HEK293T (cell line): ENCODE results near the gene TGDS.
"Not testable (repeated sequence)": the region's sequence is repeated elsewhere in the genome, so short reads cannot be mapped to it uniquely, and the experiment has no call there.

Source experiments
- CTCF ChIA-PET: fragments of 350-600 bp; formaldehyde crosslinking; extraction: SDS; loops from one replicate; lab custom pipeline; 2021; ENCODE audit warnings: antibody characterized with exemption, inconsistent platforms; lab: Yijun Ruan, JAX
- POLR2A ChIA-PET: fragments of 350-600 bp; formaldehyde crosslinking; extraction: SDS; loops from one replicate; lab custom pipeline; 2020; ENCODE audit warnings: antibody characterized with exemption, inconsistent platforms; lab: Yijun Ruan, JAX
- DNase-seq: peaks from one replicate; pipeline ENCODE4 v3.0.0; 2012; ENCODE audit warnings: mixed read lengths; ENCODE audit errors: extremely low spot score
- ARNT ChIP-seq: fragments of 450-650 bp; IDR thresholded peaks from 2 replicates; pipeline ENCODE4 v1.6.1; 2017; ENCODE audit warnings: mild to moderate bottlenecking
- BHLHE40 ChIP-seq: fragments of 450-650 bp; IDR thresholded peaks from 2 replicates; pipeline ENCODE4 v1.6.1; 2016; ENCODE audit warnings: mild to moderate bottlenecking, moderate library complexity, borderline replicate concordance
- CTBP1 ChIP-seq: fragments of 450-650 bp; IDR thresholded peaks from 2 replicates; pipeline ENCODE4 v1.6.1; 2016; ENCODE audit warnings: borderline replicate concordance
- ELF4 ChIP-seq: fragments of 450-650 bp; IDR thresholded peaks from 2 replicates; pipeline ENCODE4 v1.6.1; 2017; ENCODE audit warnings: antibody characterized with exemption
- FOXA1 ChIP-seq: fragments of 450-650 bp; IDR thresholded peaks from 2 replicates; pipeline ENCODE4 v1.6.1; 2016; ENCODE audit warnings: mild to moderate bottlenecking
- FOXK2 ChIP-seq: fragments of 450-650 bp; IDR thresholded peaks from 2 replicates; pipeline ENCODE4 v1.6.1; 2016; ENCODE audit warnings: mild to moderate bottlenecking
- FOXM1 ChIP-seq: fragments of 450-650 bp; IDR thresholded peaks from 2 replicates; pipeline ENCODE4 v1.6.1; 2017; ENCODE audit warnings: mild to moderate bottlenecking, borderline replicate concordance
- HDGF ChIP-seq: fragments of 450-650 bp; IDR thresholded peaks from 2 replicates; pipeline ENCODE4 v1.6.1; 2017; ENCODE audit warnings: antibody characterized with exemption, borderline replicate concordance
- L3MBTL2 ChIP-seq: fragments of 450-650 bp; conservative IDR thresholded peaks from 2 replicates; pipeline ENCODE4 v1.6.1; 2016; ENCODE audit warnings: mild to moderate bottlenecking
- LEF1 ChIP-seq: fragments of 450-650 bp; IDR thresholded peaks from 2 replicates; pipeline ENCODE4 v1.6.1; 2017; ENCODE audit warnings: mild to moderate bottlenecking, borderline replicate concordance
- NFRKB ChIP-seq: fragments of 450-650 bp; IDR thresholded peaks from 2 replicates; pipeline ENCODE4 v1.6.1; 2016; ENCODE audit warnings: mild to moderate bottlenecking, moderate library complexity
- SP1 ChIP-seq: fragments of 450-650 bp; IDR thresholded peaks from 2 replicates; pipeline ENCODE4 v1.6.1; 2017
- SUZ12 ChIP-seq: fragments of 450-650 bp; IDR thresholded peaks from 2 replicates; pipeline ENCODE4 v1.6.1; 2016; ENCODE audit warnings: mild to moderate bottlenecking
- TARDBP ChIP-seq: fragments of 450-650 bp; IDR thresholded peaks from 2 replicates; pipeline ENCODE4 v1.6.1; 2016
- ZNF384 ChIP-seq: fragments of 450-650 bp; IDR thresholded peaks from 2 replicates; pipeline ENCODE4 v1.6.1; 2016
- TF ChIP-seq, protein P1 (sequence below): fragments of 450-650 bp; IDR thresholded peaks from 2 replicates; pipeline ENCODE4 v1.6.1; 2016

TGDS gene

GRCh38 chr13:94535231-94535630 is 60.7 kb downstream of the TGDS start:
- CTCF ChIA-PET, result no interaction called here
- POLR2A ChIA-PET, result interaction anchor here (0.9 to 3.4 kb wide), 2 partner anchors 14 to 66 kb away, joined by 3 to 22 read pairs; partner anchors contain the start of gene GPR180
- no peak for DNase-seq
- TF ChIP-seq FOXM1 (no peak), ARNT (no peak), SUZ12 (no peak), L3MBTL2 (no peak)

- no peak for TF ChIP-seq TARDBP
- TF ChIP-seq ELF4, result no peak
- TF ChIP-seq ZNF384, result no peak
- TF ChIP-seq HDGF, result no peak
- TF ChIP-seq FOXK2, result no peak
- TF ChIP-seq BHLHE40, result no peak
- no peak for DNase-seq
- ChIA-PET CTCF (no interaction called here), POLR2A (interaction anchor here (3.4 kb wide), 1 partner anchor 15 kb away, joined by 22 read pairs; no protein-coding TSS in a partner anchor)
Measured at GRCh38 chr13:94534166-94534565, 61.8 kb downstream of the TGDS start.

DNA sequence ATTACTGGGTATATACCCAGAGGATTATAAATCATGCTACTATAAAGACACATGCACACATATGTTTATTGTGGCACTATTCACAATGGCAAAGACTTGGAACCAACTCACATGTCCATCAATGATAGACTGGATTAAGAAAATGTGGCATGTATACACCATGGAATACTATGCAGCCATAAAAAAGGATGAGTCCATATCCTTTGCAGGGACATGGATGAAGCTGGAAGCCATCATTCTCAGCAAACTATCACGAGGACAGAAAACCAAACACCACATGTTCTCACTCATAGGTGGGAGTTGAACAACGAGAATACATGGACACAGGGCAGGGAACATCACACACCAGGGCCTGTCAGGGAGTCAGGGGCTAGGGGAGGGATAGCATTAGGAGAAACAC is 63.7 kb downstream of the TGDS start:
- POLR2A ChIA-PET, DNase-seq, CTCF ChIA-PET: not testable (repeated sequence)

DNA sequence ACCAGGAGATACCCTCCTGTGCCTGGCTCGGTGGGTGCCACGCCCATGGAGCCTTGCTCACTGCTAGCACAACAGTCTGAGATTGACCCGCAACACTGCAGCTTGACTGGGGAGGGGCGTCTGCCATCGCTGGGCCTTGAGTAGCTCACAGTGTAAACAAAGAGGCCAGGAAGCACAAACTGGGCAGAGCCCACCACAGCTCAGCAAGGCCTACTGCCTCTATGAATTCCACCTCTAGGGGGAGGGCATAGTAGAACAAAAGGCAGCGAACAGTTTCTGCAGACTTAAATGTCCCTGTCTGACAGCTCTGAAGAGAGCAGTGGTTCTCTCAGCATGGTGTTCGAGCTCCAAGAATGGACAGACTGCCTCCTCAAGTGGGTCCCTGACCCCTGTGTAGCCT is 69.0 kb downstream of the TGDS start:
- ChIA-PET POLR2A (interaction anchor here (2.0 kb wide), 1 partner anchor 23 kb away, joined by 12 read pairs; no protein-coding TSS in a partner anchor), CTCF (interaction anchor here (1.1 kb wide), 1 partner anchor 23 kb away, joined by 3 read pairs; no protein-coding TSS in a partner anchor)
- DNase-seq, result not testable (repeated sequence)

- no peak for TF ChIP-seq CTBP1
- no peak for TF ChIP-seq TARDBP
- TF ChIP-seq SP1, result no peak
- TF ChIP-seq FOXK2, result no peak
- no peak for TF ChIP-seq ZNF384
- TF ChIP-seq BHLHE40, result no peak
- TF ChIP-seq ARNT, result no peak
- TF ChIP-seq ELF4, result no peak
- no peak for TF ChIP-seq FOXM1
- TF ChIP-seq SUZ12, result no peak
- TF ChIP-seq LEF1, result no peak
- no peak for DNase-seq
- ChIA-PET POLR2A (interaction anchor here (2.0 kb wide), 1 partner anchor 24 kb away, joined by 12 read pairs; no protein-coding TSS in a partner anchor), CTCF (no interaction called here)
Measured at GRCh38 chr13:94525781-94526180, 70.2 kb downstream of the TGDS start.

- CTCF ChIA-PET, result interaction anchor here (0.6 kb wide), 1 partner anchor 70 kb away, joined by 5 read pairs; no protein-coding TSS in a partner anchor
- TF ChIP-seq FOXK2, result no peak
- TF ChIP-seq SUZ12, result no peak
- TF ChIP-seq CTBP1, result no peak
- TF ChIP-seq, protein P1, sequence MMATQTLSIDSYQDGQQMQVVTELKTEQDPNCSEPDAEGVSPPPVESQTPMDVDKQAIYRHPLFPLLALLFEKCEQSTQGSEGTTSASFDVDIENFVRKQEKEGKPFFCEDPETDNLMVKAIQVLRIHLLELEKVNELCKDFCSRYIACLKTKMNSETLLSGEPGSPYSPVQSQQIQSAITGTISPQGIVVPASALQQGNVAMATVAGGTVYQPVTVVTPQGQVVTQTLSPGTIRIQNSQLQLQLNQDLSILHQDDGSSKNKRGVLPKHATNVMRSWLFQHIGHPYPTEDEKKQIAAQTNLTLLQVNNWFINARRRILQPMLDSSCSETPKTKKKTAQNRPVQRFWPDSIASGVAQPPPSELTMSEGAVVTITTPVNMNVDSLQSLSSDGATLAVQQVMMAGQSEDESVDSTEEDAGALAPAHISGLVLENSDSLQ, result no peak
- no peak for TF ChIP-seq BHLHE40
- no peak for TF ChIP-seq FOXM1
- TF ChIP-seq NFRKB, result no peak
- no peak for TF ChIP-seq FOXA1
- no peak for TF ChIP-seq ZNF384
- no peak for TF ChIP-seq HDGF
- no peak for TF ChIP-seq ELF4
- TF ChIP-seq TARDBP, result no peak
- TF ChIP-seq ARNT, result no peak
- no peak for TF ChIP-seq LEF1
- TF ChIP-seq L3MBTL2, result no peak
- TF ChIP-seq SP1, result no peak
- no peak for DNase-seq
- POLR2A ChIA-PET, result no interaction called here
Measured at GRCh38 chr13:94524407-94524806, 71.5 kb downstream of the TGDS start.
